Astrocyte of the spinal cord (primary cell): Measurements from ENCODE around the gene ZAP70.
"Not testable (repeated sequence)": the region's sequence is repeated elsewhere in the genome, so short reads cannot be mapped to it uniquely, and the experiment has no call there.

ENCODE experiments used
- DNase-seq: peaks from one replicate; pipeline ENCODE4 v3.0.0; 2011; ENCODE audit warnings: low read depth, low spot score
- H3K4me3 ChIP-seq: 2 replicates; pipeline ENCODE4 v1.5.1; 2011; ENCODE audit warnings: low read depth, mild to moderate bottlenecking, low read length, moderate library complexity
- in situ Hi-C: cut with HindIII; loops from 2 replicates; pipeline ENCODE4 v1.10.0; 2017; ENCODE audit warnings: low sequenced_read_pairs
- TF ChIP-seq, protein P1 (sequence below): IDR thresholded peaks from 2 replicates; pipeline ENCODE4 v1.5.1; 2012; ENCODE audit warnings: low read depth, mild to moderate bottlenecking, low read length, inconsistent platforms

Gene ZAP70

DNA sequence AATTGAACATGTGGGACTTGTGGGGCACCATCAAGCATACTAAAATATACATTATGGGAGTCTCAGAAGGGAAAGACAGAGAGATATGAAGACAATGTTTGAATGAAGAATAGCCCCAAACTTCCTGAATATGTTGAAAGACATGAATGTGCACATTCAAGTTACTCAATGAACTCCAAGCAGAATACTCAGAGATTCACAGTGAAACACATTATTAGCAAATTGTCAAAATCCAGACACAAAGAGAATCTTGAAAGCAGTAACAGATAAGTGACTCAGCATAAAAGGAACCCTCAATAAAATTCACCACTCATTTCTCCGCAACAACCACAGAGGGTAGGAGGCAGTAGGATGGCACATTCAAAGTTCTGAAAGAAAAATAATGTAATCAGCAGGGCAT lies 35.1 kb upstream of the ZAP70 start:
- TF ChIP-seq, protein P1, sequence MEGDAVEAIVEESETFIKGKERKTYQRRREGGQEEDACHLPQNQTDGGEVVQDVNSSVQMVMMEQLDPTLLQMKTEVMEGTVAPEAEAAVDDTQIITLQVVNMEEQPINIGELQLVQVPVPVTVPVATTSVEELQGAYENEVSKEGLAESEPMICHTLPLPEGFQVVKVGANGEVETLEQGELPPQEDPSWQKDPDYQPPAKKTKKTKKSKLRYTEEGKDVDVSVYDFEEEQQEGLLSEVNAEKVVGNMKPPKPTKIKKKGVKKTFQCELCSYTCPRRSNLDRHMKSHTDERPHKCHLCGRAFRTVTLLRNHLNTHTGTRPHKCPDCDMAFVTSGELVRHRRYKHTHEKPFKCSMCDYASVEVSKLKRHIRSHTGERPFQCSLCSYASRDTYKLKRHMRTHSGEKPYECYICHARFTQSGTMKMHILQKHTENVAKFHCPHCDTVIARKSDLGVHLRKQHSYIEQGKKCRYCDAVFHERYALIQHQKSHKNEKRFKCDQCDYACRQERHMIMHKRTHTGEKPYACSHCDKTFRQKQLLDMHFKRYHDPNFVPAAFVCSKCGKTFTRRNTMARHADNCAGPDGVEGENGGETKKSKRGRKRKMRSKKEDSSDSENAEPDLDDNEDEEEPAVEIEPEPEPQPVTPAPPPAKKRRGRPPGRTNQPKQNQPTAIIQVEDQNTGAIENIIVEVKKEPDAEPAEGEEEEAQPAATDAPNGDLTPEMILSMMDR: no peak
- no peak for DNase-seq
- H3K4me3 ChIP-seq: no peak overlapping the region
- in situ Hi-C loops: no loop called here

DNA sequence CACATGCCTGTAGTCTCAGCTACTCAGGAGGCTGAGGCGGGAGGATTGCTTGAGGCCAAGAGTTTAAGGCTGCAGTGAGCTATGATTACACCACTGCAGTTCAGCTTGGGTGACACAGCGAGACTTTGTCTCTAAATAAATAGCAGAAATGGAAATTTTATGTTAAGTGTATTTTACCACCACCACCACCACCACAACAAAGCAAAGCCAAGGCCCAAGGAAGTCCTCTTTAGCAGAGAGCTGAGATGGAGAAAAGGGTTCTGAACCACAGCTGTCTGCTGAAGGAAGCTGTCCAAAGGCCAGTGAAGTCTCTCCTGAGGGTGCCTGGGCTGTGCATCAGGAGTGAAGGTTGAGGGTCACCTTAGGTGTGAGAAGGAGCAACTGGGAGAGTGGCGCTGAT lies 26.1 kb upstream of the ZAP70 start:
- H3K4me3 ChIP-seq, DNase-seq, in situ Hi-C loops: not testable (repeated sequence)

DNA sequence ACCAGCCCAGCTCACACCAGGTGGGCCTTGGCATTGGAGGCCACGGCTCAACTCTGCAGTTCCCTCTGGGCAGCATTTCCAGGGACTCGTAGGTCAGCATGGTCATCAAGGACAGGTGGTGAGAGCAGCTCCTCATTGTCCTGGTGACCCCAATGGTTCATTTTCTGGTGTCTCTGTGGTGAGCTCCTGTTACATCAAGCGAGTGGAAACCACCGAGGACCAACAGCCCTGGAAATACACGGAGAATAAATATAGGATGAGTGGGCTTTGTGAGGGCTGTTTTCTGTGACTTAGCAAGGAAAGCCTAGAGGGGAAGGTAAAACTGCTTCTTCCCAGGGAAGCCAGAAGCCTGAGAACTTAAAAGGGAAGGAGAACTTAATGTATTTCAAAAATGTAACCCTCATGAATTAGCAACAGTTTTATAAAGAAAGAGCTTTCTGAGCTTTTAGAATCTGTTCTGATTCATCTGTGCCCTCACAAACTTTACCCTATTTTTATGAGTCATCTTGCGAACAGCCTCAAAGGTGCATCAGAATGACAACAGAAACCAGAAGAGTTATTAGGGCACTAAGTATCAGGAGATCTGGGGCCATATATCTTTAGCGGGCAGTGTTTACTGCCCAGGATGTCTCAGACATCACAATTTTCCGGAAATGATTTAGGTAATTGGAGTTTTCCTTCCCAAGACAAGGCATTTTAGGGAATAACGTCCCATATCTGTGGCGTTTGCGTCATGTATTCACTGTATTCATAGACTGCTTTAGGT lies 25.1 kb upstream of the ZAP70 start:
- in situ Hi-C loops: no loop called here
- TF ChIP-seq, protein P1: no peak
- DNase-seq: no peak
- H3K4me3 ChIP-seq: no peak overlapping the region

DNA sequence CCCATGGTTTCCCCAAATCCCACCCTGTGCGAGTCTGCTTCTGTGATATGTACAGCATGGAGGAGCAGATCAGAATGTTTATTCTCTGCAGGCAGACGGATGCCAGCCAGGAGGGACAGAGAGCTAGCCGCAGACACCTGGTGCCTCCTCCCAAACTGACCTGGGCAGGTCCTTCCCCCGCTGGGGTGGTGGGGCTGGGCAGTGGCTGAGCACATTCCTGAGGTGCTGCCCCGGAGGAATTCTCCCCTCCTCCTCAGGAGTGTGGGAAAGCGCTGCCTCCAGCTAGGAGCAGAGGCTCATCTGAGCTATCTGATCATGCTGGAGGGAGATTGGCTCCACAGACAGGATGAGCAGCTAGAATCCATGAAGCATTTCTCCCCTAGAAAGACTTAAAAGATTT lies 22.2 kb upstream of the ZAP70 start:
- no peak overlapping the region for H3K4me3 ChIP-seq
- no peak for DNase-seq
- TF ChIP-seq, protein P1: no peak
- in situ Hi-C loops: no loop called here

DNA sequence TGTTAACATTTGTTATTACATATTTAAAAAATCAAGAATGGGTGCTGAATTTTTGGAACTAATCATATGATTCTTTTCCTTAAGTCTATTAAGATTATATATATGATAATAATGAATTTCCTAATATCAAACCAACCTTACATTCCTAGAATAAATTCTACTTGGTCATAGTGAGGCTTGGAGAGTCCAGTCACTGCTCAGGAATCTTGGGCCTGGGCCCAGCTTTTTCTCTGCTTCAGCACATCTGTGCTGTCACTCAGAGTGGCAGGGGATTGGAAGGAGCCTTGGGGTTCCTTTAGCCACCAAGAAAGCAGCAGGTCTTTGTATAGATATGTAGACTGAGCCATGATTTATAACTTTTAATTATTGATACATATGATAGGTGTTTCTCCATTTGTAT lies 19.9 kb upstream of the ZAP70 start:
- in situ Hi-C loops: no loop called here

DNA sequence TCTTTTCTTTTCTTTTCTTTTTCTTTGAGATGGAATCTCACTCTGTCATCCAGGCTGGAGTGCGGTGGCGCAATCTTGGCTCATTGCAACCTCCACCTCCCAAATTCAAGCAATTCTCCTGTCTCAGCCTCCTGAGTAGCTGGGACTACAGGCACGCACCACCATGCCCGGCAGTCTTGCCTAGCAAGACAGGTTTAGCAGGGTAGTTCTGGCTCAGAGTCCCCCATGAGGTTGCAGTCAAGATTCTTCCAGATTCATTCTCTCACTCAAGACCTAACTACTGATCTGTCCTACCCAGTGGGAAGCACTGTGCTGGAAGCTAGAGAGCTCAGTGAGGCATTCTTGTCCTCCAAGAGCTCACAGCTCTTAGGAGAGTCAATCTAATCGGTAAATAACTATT lies 17.6 kb upstream of the ZAP70 start:
- no peak for DNase-seq
- in situ Hi-C loops: no loop called here
- TF ChIP-seq, protein P1: no peak
- no peak overlapping the region for H3K4me3 ChIP-seq

More for the DNA sequence above, 19.9 kb upstream of the ZAP70 start:
- TF ChIP-seq, protein P1: no peak
- no peak for DNase-seq
- no peak overlapping the region for H3K4me3 ChIP-seq
